Body of pancreas (tissue), 4 donors: ENCODE data around the gene ZNF213. TPM values are rescaled to one million over a fixed set of nuclear protein-coding genes. Genes with fewer than 3 reads are reported as not detected.

Experiments
- ATAC-seq: fragments of 150-250 bp; one replicate; pipeline ENCODE4 v1.9.1; 2016
- DNase-seq, 4 donors: peaks; one replicate each; pipeline ENCODE4 v3.0.0-alpha.2; 2019
- H3K27ac ChIP-seq, 4 donors: fragments of 200-600 bp; sonication (generic); 1 replicate in 3 of 4; 2 replicates in 1 of 4; pipeline versions ENCODE4 v1.5.1 to v1.6.1; 2016 to 2019; ENCODE audit warnings: mild to moderate bottlenecking in 1 of 4, mixed read lengths in 1 of 4, moderate library complexity in 1 of 4
- H3K27me3 ChIP-seq, 2 donors: fragments of 200-600 bp; sonication (generic); one replicate each; pipeline ENCODE4 v1.6.0; 2016; ENCODE audit warnings: mild to moderate bottlenecking in 1 of 2
- H3K36me3 ChIP-seq, 2 donors: fragments of 200-600 bp; sonication (generic); replicated peaks in 1 of 2; 2 replicates each; pipeline ENCODE4 v1.5.1; 2016; ENCODE audit warnings: low read depth in 2 of 2; ENCODE audit not compliant: insufficient read depth in 1 of 2
- H3K4me1 ChIP-seq: fragments of 200-600 bp; sonication (generic); one replicate; pipeline ENCODE4 v1.6.0; 2016
- H3K4me3 ChIP-seq, 2 donors: fragments of 200-600 bp; sonication (generic); 1 replicate in 1 of 2; 2 replicates in 1 of 2; pipeline ENCODE4 v1.5.1; 2016 to 2019
- H3K9me3 ChIP-seq, 3 donors: fragments of 200-600 bp; sonication (generic); 1 replicate in 2 of 3; 2 replicates in 1 of 3; pipeline ENCODE4 v1.5.1; 2016
- CTCF ChIP-seq, 7 experiments: fragments of 450-650 bp in 4 of 7; fragments of 200-600 bp in 3 of 7; sonication (generic) in 3 of 7; IDR thresholded peaks; one replicate each; pipeline ENCODE4 v1.5.1; 2016 to 2019; ENCODE audit warnings: antibody characterized with exemption in 7 of 7
- POLR2A ChIP-seq, 3 donors: fragments of 450-650 bp; IDR thresholded peaks; one replicate each; pipeline ENCODE4 v1.6.1; 2016; ENCODE audit warnings: antibody characterized with exemption in 3 of 3, mild to moderate bottlenecking in 2 of 3
- WGBS, 2 donors: methylation state at CpG; one replicate each; pipeline ENCODE4 v1.1.5; 2017; 5-methylcytosine and 5-hydroxymethylcytosine counted together
- intact Hi-C: fragments of 100-400 bp; cut with DNase I; formaldehyde crosslinking; loops from one replicate; pipeline ENCODE4 v1.15.1; 2023
- total RNA-seq, 2 donors: library from RNA; depleted of rRNA; stranded (reverse); fragments of >200 nt; gene quantifications; one replicate each; pipeline ENCODE4 v1.1.0, GENCODE V29; 2016

Gene ZNF213
- total RNA-seq, 2 donors from 2014 or later = 12.5 to 21.4 TPM

- Histone ChIP-seq H3K9me3 (no peaks in the 10 kb centered on the region), H3K27ac (no peak overlapping the region), H3K27me3 (no peaks in the 10 kb centered on the region), H3K36me3 (peaks cover 0 to 14% of the 10 kb centered on the region in 2 donors), H3K4me1 (peaks cover 12% of the 10 kb centered on the region), H3K4me3 (no peak overlapping the region)
- 74 to 88% methylated on average over 4 to 9 of the region's 12 CpGs for WGBS, 2 donors
- intact Hi-C loops = no loop called here
- DNase-seq (no peak), ATAC-seq (no peak)
- TF ChIP-seq POLR2A (IDR thresholded peaks at IDR 0.05) (no peak), CTCF (IDR thresholded peaks at IDR 0.05) (no peak)
Observed at GRCh38 chr16:3145660-3146059, 10.8 kb downstream of the ZNF213 start.

- ATAC-seq (no peak), DNase-seq (no peak)
- Histone ChIP-seq H3K9me3 (no peaks in the 10 kb centered on the region), H3K36me3 (peaks cover 0 to 6% of the 10 kb centered on the region in 2 donors), H3K4me1 (peaks cover 23% of the 10 kb centered on the region), H3K27ac (no peak overlapping the region), H3K4me3 (no peak overlapping the region), H3K27me3 (no peaks in the 10 kb centered on the region)
- WGBS, 2 donors = 89 to 90% methylated on average over 8 to 14 of the region's 16 CpGs
- intact Hi-C loops = no loop called here
- TF ChIP-seq POLR2A (IDR thresholded peaks at IDR 0.05) (no peak), CTCF (IDR thresholded peaks at IDR 0.05) (no peak)
Observed at GRCh38 chr16:3147046-3147756, 12.4 kb downstream of the ZNF213 start.

GRCh38 chr16:3147757-3148104 is 12.9 kb downstream of the ZNF213 start:
- WGBS, 2 donors = 88 to 100% methylated on average over 2 to 5 of the region's 5 CpGs
- TF ChIP-seq POLR2A (IDR thresholded peaks at IDR 0.05) = no peak
- no peak for TF ChIP-seq CTCF (IDR thresholded peaks at IDR 0.05)

GRCh38 chr16:3148256-3149192 is 13.7 kb downstream of the ZNF213 start:
- Histone ChIP-seq H3K9me3 (no peaks in the 10 kb centered on the region), H3K4me1 (peaks cover 28% of the 10 kb centered on the region), H3K27me3 (no peaks in the 10 kb centered on the region), H3K27ac (no peak overlapping the region), H3K4me3 (no peak overlapping the region), H3K36me3 (no peaks in the 10 kb centered on the region)
- TF ChIP-seq CTCF (IDR thresholded peaks at IDR 0.05) (no peak), POLR2A (IDR thresholded peaks at IDR 0.05) (no peak)
- WGBS, 2 donors = 78 to 92% methylated on average over 7 to 13 of the region's 13 CpGs
- intact Hi-C loops = no loop called here
- ATAC-seq (no peak), DNase-seq (no peak)

More at GRCh38 chr16:3147757-3148104, 12.9 kb downstream of the ZNF213 start:
- Histone ChIP-seq H3K27ac (no peak overlapping the region), H3K27me3 (no peaks in the 10 kb centered on the region), H3K4me3 (no peak overlapping the region), H3K4me1 (peaks cover 28% of the 10 kb centered on the region), H3K36me3 (peaks cover 0 to 2% of the 10 kb centered on the region in 2 donors), H3K9me3 (no peaks in the 10 kb centered on the region)
- DNase-seq (no peak), ATAC-seq (no peak)
- intact Hi-C loops = no loop called here
